Measurements from ENCODE around the gene MGAT4A. TPM values are rescaled to one million over a fixed set of nuclear protein-coding genes. Genes with fewer than 3 reads are reported as not detected.

The MGAT4A gene
- total and polyA plus RNA-seq, 2 experiments from 2014 or later, result 4.4 to 5.6 TPM

GRCh38 chr2:98578231-98578630 is 152.7 kb downstream of the MGAT4A start:
- ATAC-seq (no peak), DNase-seq (ENCODE audit: low spot score) (no peak)
- Histone ChIP-seq H3K79me2 (replicated peaks; ENCODE audit: insufficient read depth) (no peaks in the 10 kb centered on the region), H3K27ac (ENCODE audit: low read depth) (no peak overlapping the region), H3K4me3 (no peak overlapping the region), H2AFZ (no peak overlapping the region), H3F3A (replicated peaks; ENCODE audit: low read depth) (no peaks in the 10 kb centered on the region), H3K36me3 (ENCODE audit: insufficient read depth) (no peaks in the 10 kb centered on the region), H4K20me1 (replicated peaks; ENCODE audit: insufficient read depth) (no peaks in the 10 kb centered on the region; the same call in none of the 2 replicates), H3K4me2 (no peak overlapping the region), H3K27me3 (ENCODE audit: insufficient read depth) (no peaks in the 10 kb centered on the region), H3K9me2 (ENCODE audit: insufficient read depth) (no peaks in the 10 kb centered on the region), H3K4me1 (ENCODE audit: insufficient read depth) (no peaks in the 10 kb centered on the region)
- Mint-ChIP-seq H3K27ac (no peak overlapping the region), H3K4me3 (no peak overlapping the region), H3K4me1 (no peaks in the 10 kb centered on the region; the same call in 2 of the 3 replicates), H3K36me3 (ENCODE audit: low read depth) (peaks cover 15% of the 10 kb centered on the region), H3K27me3 (ENCODE audit: insufficient read depth, low read depth, poor library complexity) (no peaks in the 10 kb centered on the region), H3K9me3 (no peaks in the 10 kb centered on the region)
- TF ChIP-seq ZNF114 (CRISPR knock-in tag; IDR thresholded peaks at IDR 0.05) (no peak), CREB1 (CRISPR knock-in tag; IDR thresholded peaks at IDR 0.05; ENCODE audit: low read depth) (no peak), ZNF331 (CRISPR knock-in tag; IDR thresholded peaks at IDR 0.05; ENCODE audit: low read depth) (no peak), NANOG (IDR thresholded peaks at IDR 0.05; ENCODE audit: borderline replicate concordance) (no peak), POLR2AphosphoS5 (IDR thresholded peaks at IDR 0.05; ENCODE audit: low read depth) (no peak), STAT1 (IDR thresholded peaks at IDR 0.05; ENCODE audit: unreplicated experiment) (no peak), EZH2phosphoT487 (IDR thresholded peaks at IDR 0.05; ENCODE audit: unreplicated experiment) (no peak)
- TF ChIP-seq, protein P1, sequence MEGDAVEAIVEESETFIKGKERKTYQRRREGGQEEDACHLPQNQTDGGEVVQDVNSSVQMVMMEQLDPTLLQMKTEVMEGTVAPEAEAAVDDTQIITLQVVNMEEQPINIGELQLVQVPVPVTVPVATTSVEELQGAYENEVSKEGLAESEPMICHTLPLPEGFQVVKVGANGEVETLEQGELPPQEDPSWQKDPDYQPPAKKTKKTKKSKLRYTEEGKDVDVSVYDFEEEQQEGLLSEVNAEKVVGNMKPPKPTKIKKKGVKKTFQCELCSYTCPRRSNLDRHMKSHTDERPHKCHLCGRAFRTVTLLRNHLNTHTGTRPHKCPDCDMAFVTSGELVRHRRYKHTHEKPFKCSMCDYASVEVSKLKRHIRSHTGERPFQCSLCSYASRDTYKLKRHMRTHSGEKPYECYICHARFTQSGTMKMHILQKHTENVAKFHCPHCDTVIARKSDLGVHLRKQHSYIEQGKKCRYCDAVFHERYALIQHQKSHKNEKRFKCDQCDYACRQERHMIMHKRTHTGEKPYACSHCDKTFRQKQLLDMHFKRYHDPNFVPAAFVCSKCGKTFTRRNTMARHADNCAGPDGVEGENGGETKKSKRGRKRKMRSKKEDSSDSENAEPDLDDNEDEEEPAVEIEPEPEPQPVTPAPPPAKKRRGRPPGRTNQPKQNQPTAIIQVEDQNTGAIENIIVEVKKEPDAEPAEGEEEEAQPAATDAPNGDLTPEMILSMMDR (conservative IDR thresholded peaks at IDR 0.05; ENCODE audit: low read depth in 2 of 2), result no peak

GRCh38 chr2:98577313-98577712 is 153.6 kb downstream of the MGAT4A start:
- H3K4me3 Mint-ChIP-seq, result no peak overlapping the region
- Histone ChIP-seq H3K27me3 (ENCODE audit: insufficient read depth) (no peaks in the 10 kb centered on the region), H3K4me3 (no peak overlapping the region), H3K36me3 (ENCODE audit: insufficient read depth) (no peaks in the 10 kb centered on the region), H3K9me2 (ENCODE audit: insufficient read depth) (no peaks in the 10 kb centered on the region), H4K20me1 (replicated peaks; ENCODE audit: insufficient read depth) (no peaks in the 10 kb centered on the region; the same call in none of the 2 replicates), H3K4me2 (no peak overlapping the region), H2AFZ (no peak overlapping the region), H3K4me1 (ENCODE audit: insufficient read depth) (no peaks in the 10 kb centered on the region), H3K79me2 (replicated peaks; ENCODE audit: insufficient read depth) (no peaks in the 10 kb centered on the region), H3K27ac (ENCODE audit: low read depth) (no peak overlapping the region), H3F3A (replicated peaks; ENCODE audit: low read depth) (no peaks in the 10 kb centered on the region)
- no peak overlapping the region for H3K27ac Mint-ChIP-seq
- no peak for DNase-seq (ENCODE audit: low spot score)
- peaks cover 19% of the 10 kb centered on the region for H3K36me3 Mint-ChIP-seq (ENCODE audit: low read depth)
- H3K27me3 Mint-ChIP-seq (ENCODE audit: insufficient read depth, low read depth, poor library complexity), result no peaks in the 10 kb centered on the region
- no peaks in the 10 kb centered on the region; the same call in 2 of the 3 replicates for H3K4me1 Mint-ChIP-seq
- no peak for ATAC-seq
- no peaks in the 10 kb centered on the region for H3K9me3 Mint-ChIP-seq
- TF ChIP-seq NANOG (IDR thresholded peaks at IDR 0.05; ENCODE audit: borderline replicate concordance), result no peak
- TF ChIP-seq REST (IDR thresholded peaks at IDR 0.05; ENCODE audit: unreplicated experiment), result no peak
- TF ChIP-seq, protein P1 (conservative IDR thresholded peaks at IDR 0.05; ENCODE audit: low read depth in 2 of 2), result no peak; a peak in 1 of 4 replicates
- no peak for TF ChIP-seq CREB1 (CRISPR knock-in tag; IDR thresholded peaks at IDR 0.05; ENCODE audit: low read depth)
- TF ChIP-seq ETS1 (IDR thresholded peaks at IDR 0.05), result no peak
- TF ChIP-seq JUNB (IDR thresholded peaks at IDR 0.05; ENCODE audit: unreplicated experiment), result no peak
- no peak for TF ChIP-seq EZH2 (IDR thresholded peaks at IDR 0.05; ENCODE audit: low read depth, unreplicated experiment)
- no peak for TF ChIP-seq EZH2phosphoT487 (IDR thresholded peaks at IDR 0.05; ENCODE audit: unreplicated experiment)
- no peak for TF ChIP-seq ZNF331 (CRISPR knock-in tag; IDR thresholded peaks at IDR 0.05; ENCODE audit: low read depth)

All from GM23338 (cell line).